Measurements from ENCODE around the gene IGFBP5. TPM values are rescaled to one million over a fixed set of nuclear protein-coding genes. Genes with fewer than 3 reads are reported as not detected.

The IGFBP5 gene
- total RNA-seq, 2 donors from 2014 or later, result 169 to 554 TPM

GRCh38 chr2:216717907-216718615 lies 22.7 kb upstream of the IGFBP5 start:
- no peak for TF ChIP-seq CTCF (IDR thresholded peaks at IDR 0.05)
- Histone ChIP-seq H3K27ac (no peak overlapping the region), H3K4me3 (no peak overlapping the region), H3K4me1 (peaks cover 0 to 17% of the 10 kb centered on the region in 2 donors), H3K9me3 (no peaks in the 10 kb centered on the region), H3K36me3 (no peaks in the 10 kb centered on the region), H3K27me3 (no peaks in the 10 kb centered on the region)
- no peak for DNase-seq (ENCODE audit: low spot score)

DNA sequence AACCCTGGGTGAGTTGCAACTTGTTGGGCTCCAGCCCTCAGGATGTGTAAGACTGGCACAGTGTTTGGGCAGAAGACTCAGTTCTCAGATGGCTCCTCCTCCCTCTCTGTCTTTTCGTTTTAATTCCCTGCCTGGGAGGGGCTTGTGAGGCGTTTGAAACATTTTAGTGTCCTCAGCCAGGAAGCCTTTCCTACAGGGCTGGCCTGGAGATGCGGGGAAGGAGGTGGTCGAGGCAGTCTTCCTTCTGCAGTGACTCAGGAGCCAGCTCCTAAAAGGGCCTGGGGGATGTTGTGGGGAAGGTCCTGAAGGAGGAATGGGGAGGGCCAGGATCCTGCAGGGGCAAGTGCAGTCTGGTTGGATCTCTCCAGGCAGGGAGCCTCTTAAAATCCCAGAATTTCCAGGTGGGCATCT lies 22.1 kb upstream of the IGFBP5 start:
- H3K4me1 ChIP-seq, result peaks cover 0 to 17% of the 10 kb centered on the region in 2 donors
- H3K9me3 ChIP-seq, result no peaks in the 10 kb centered on the region
- H3K4me3 ChIP-seq, result no peak overlapping the region
- H3K36me3 ChIP-seq, result no peaks in the 10 kb centered on the region
- H3K27ac ChIP-seq, result no peak overlapping the region
- TF ChIP-seq CTCF (IDR thresholded peaks at IDR 0.05), result no peak
- H3K27me3 ChIP-seq, result no peaks in the 10 kb centered on the region
- no peak for DNase-seq (ENCODE audit: low spot score)

DNA sequence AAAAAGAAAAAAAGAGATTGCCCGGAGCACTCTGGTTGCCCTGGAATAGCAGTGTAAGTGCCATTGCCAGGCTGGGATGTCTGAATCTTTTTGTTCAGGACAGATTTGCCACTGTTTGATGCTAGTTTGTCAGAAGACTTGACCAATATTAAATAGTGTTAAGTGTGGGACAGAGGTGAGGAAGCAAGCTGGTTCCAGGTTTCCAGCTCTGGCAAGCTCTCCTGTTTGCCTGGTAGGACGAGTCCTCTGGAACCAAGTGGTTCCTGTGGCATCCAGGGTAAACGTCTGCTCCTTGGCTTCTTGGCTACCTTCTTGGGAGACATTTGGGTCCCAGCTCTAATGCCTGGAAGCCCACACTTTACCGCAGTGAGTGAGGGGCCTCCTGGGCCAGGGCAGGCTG lies 20.8 kb upstream of the IGFBP5 start:
- DNase-seq (ENCODE audit: low spot score), result no peak
- Histone ChIP-seq H3K4me1 (peaks cover 0 to 17% of the 10 kb centered on the region in 2 donors), H3K27ac (peak overlapping the region in 1 of 2 donors; percentile 15), H3K27me3 (no peaks in the 10 kb centered on the region), H3K4me3 (no peak overlapping the region), H3K36me3 (no peaks in the 10 kb centered on the region), H3K9me3 (no peaks in the 10 kb centered on the region)
- TF ChIP-seq CTCF (IDR thresholded peaks at IDR 0.05), result no peak

DNA sequence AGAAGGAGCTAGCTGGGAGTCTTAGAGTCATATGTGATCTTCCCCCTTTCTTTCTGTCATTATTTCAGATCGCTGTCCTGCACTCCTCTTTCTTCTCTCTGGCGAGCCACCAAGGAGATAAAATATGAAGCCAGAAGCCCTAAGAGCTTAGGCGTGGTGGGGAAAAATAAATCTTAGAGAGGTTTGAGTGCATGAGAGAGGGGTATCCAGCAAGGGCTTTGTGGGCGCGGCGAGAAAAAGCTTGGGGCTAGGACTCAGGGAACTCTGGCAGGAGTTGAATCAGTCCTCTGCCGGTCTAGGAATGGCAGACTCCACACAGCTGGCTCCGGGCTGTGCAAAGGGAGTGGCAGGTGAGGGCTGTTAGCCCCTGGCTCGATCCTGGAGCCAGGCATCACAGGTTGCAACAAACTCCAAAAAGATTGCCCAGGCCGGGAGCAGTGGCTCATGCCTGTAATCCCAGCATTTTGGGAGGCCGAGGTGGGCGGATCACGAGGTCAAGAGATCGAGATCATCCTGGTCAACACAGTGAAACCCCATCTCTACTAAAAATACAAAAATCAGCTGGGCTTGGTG lies 20.1 kb upstream of the IGFBP5 start:
- Histone ChIP-seq H3K9me3 (no peaks in the 10 kb centered on the region), H3K36me3 (no peaks in the 10 kb centered on the region), H3K4me1 (peaks cover 0 to 22% of the 10 kb centered on the region in 2 donors), H3K4me3 (no peak overlapping the region), H3K27ac (peak overlapping the region in 1 of 2 donors; percentile 15), H3K27me3 (no peaks in the 10 kb centered on the region)
- TF ChIP-seq CTCF (IDR thresholded peaks at IDR 0.05), result no peak
- no peak for DNase-seq (ENCODE audit: low spot score)

DNA sequence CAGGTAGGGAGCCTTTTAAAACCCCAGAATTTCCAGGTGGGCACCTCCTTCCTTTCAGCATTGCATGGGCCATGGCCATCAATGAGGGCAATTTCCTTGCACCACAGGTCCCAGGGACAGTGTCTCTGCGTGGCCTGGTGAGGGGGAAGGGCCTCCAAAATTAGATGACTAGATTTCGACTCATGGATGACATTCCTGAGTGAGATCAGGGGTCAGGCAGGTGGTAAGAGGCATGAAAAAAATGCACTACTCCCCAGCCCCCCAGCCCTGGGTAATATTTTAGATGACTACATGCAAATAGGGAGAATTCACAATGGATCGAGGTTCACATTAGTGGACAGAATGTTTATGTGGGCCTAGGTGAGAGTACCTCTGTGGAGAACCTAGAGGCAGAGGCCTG lies 19.0 kb upstream of the IGFBP5 start:
- Histone ChIP-seq H3K4me1 (peaks cover 0 to 27% of the 10 kb centered on the region in 2 donors), H3K36me3 (no peaks in the 10 kb centered on the region), H3K4me3 (no peak overlapping the region), H3K27me3 (no peaks in the 10 kb centered on the region), H3K27ac (no peak overlapping the region), H3K9me3 (peaks cover 0 to 4% of the 10 kb centered on the region in 2 donors)
- no peak for DNase-seq (ENCODE audit: low spot score)
- TF ChIP-seq CTCF (IDR thresholded peaks at IDR 0.05), result no peak
